ENCODE results near the gene HEXIM2. TPM values are rescaled to one million over a fixed set of nuclear protein-coding genes. Genes with fewer than 3 reads are reported as not detected.

HEXIM2 gene
- total RNA-seq, 1 experiment from 2014 or later: 4.5 TPM

DNA sequence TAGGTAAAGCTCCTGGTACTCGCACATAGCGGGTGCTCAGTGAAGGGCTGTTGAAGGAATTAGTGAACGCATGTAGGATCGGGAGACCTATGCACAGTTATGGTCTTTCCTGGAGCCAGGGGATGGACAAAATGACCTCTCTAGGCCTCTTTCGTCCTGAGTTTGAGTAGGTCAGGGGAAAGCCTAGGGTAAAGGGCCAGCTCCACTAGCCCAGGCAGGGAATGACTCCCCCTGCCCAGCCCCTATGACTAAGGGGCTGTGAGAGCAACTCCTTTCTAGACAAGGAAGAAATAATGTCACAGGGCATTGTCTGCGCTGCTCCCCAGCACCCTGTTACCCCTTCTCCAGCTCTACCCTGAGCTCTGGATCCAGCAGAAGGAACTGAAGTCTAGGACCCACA is 35.4 kb downstream of the HEXIM2 start:
- no TSS peak for BruUV-seq (replicated peaks)
- in situ Hi-C loops (cut with HindIII; ENCODE audit: low pct_unique_long_range_greater_than_20kb, low sequenced_read_pairs) (no loop called here), intact Hi-C loops (cut with micrococcal nuclease; ENCODE audit: unreplicated experiment) (no loop called here)
- Histone ChIP-seq H3K4me3 (ENCODE audit: low read depth in 2 of 2, low read length in 2 of 2) (no peak overlapping the region; a peak in 1 of 4 replicates), H3K27ac (ENCODE audit: low read length) (peak overlapping the region; percentile 88), H3K9me3 (ENCODE audit: control insufficient read depth, insufficient read depth, low read depth, low read length) (no peaks in the 10 kb centered on the region), H3K36me3 (ENCODE audit: control insufficient read depth, insufficient read depth, low read length) (no peaks in the 10 kb centered on the region), H3K27me3 (ENCODE audit: control insufficient read depth, insufficient read depth, low read length) (no peaks in the 10 kb centered on the region), H3K4me1 (ENCODE audit: control insufficient read depth, insufficient read depth, low read length) (peaks cover 18% of the 10 kb centered on the region)
- ATAC-seq (0 out of 2 replicates have a peak, but pooled peaks have one; percentile 2), DNase-seq (ENCODE audit: low read depth, low spot score) (no peak)
- ChIA-PET CTCF (interaction anchor here (0.6 to 3.3 kb wide), 10 partner anchors 21 to 79 kb away, joined by 3 to 58 read pairs (median 4); partner anchors contain the start of genes ACBD4 and HEXIM1), POLR2A (interaction anchor here (0.7 to 2.0 kb wide), 2 partner anchors 21 to 48 kb away, joined by 3 to 11 read pairs; partner anchors contain the start of gene HEXIM1)
- TF ChIP-seq, protein P1, sequence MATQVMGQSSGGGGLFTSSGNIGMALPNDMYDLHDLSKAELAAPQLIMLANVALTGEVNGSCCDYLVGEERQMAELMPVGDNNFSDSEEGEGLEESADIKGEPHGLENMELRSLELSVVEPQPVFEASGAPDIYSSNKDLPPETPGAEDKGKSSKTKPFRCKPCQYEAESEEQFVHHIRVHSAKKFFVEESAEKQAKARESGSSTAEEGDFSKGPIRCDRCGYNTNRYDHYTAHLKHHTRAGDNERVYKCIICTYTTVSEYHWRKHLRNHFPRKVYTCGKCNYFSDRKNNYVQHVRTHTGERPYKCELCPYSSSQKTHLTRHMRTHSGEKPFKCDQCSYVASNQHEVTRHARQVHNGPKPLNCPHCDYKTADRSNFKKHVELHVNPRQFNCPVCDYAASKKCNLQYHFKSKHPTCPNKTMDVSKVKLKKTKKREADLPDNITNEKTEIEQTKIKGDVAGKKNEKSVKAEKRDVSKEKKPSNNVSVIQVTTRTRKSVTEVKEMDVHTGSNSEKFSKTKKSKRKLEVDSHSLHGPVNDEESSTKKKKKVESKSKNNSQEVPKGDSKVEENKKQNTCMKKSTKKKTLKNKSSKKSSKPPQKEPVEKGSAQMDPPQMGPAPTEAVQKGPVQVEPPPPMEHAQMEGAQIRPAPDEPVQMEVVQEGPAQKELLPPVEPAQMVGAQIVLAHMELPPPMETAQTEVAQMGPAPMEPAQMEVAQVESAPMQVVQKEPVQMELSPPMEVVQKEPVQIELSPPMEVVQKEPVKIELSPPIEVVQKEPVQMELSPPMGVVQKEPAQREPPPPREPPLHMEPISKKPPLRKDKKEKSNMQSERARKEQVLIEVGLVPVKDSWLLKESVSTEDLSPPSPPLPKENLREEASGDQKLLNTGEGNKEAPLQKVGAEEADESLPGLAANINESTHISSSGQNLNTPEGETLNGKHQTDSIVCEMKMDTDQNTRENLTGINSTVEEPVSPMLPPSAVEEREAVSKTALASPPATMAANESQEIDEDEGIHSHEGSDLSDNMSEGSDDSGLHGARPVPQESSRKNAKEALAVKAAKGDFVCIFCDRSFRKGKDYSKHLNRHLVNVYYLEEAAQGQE (IDR thresholded peaks at IDR 0.05; ENCODE audit: insufficient read depth in 1 of 2, low read depth in 2 of 2, low read length in 1 of 2): no peak
- no peak for TF ChIP-seq SIN3A (IDR thresholded peaks at IDR 0.05; ENCODE audit: borderline replicate concordance, insufficient read depth, low read depth, low read length)
- TF ChIP-seq POLR2AphosphoS5 (IDR thresholded peaks at IDR 0.05; ENCODE audit: low read depth, low read length): no peak
- TF ChIP-seq, protein P2, sequence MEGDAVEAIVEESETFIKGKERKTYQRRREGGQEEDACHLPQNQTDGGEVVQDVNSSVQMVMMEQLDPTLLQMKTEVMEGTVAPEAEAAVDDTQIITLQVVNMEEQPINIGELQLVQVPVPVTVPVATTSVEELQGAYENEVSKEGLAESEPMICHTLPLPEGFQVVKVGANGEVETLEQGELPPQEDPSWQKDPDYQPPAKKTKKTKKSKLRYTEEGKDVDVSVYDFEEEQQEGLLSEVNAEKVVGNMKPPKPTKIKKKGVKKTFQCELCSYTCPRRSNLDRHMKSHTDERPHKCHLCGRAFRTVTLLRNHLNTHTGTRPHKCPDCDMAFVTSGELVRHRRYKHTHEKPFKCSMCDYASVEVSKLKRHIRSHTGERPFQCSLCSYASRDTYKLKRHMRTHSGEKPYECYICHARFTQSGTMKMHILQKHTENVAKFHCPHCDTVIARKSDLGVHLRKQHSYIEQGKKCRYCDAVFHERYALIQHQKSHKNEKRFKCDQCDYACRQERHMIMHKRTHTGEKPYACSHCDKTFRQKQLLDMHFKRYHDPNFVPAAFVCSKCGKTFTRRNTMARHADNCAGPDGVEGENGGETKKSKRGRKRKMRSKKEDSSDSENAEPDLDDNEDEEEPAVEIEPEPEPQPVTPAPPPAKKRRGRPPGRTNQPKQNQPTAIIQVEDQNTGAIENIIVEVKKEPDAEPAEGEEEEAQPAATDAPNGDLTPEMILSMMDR (IDR thresholded peaks at IDR 0.05): no peak
- TF ChIP-seq TCF7L2 (IDR thresholded peaks at IDR 0.05; ENCODE audit: low read depth, low read length): no peak

DNA sequence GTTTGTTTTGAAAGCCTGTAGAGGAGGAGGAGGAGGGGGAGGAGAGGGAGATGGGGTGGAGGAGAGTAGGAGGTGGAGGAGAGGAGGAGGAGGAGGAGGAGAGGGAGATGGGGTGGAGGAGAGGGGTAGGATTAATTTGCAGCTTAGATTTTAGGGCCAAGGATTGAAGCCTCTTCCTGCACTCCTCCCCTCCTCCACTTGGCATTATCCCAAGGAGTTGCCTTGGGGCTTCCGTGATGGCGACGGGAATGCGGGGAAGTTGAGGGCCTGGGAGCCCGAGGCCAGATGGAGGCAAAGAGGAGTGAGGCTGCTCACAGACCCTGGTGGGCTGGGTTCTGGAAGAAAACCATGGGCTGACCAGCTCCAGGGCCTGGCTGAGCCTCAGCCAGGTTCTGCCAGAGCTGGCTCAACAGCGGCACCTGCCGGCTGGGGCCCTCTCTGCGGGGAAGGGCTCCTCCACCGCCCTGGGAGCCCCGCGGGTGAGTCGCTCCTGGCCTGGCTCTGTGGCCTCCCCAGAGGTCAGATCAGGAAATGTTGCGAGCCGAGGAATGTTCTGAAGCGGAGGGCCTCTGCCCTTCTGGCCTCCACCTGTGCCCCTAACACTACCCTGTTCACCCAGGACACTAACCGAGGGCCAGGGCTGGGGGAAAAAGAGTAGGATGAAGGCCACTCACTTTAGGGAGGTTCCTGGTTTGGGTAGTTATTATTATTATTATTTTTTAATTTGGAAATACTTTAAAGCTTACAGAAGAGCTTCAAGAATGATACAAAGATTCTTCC is 36.1 kb downstream of the HEXIM2 start:
- ChIA-PET POLR2A (interaction anchor here (0.6 to 2.0 kb wide), 3 partner anchors 14 to 49 kb away, joined by 3 to 11 read pairs (median 11); partner anchors contain the start of gene HEXIM1), CTCF (interaction anchor here (0.6 to 3.3 kb wide), 12 partner anchors 9 to 80 kb away, joined by 3 to 58 read pairs (median 3); partner anchors contain the start of genes ACBD4, HEXIM1 and HEXIM2)
- Histone ChIP-seq H3K27me3 (ENCODE audit: control insufficient read depth, insufficient read depth, low read length) (no peaks in the 10 kb centered on the region), H3K36me3 (ENCODE audit: control insufficient read depth, insufficient read depth, low read length) (no peaks in the 10 kb centered on the region), H3K9me3 (ENCODE audit: control insufficient read depth, insufficient read depth, low read depth, low read length) (no peaks in the 10 kb centered on the region), H3K4me1 (ENCODE audit: control insufficient read depth, insufficient read depth, low read length) (peaks cover 18% of the 10 kb centered on the region), H3K4me3 (ENCODE audit: low read depth in 2 of 2, low read length in 2 of 2) (peak overlapping the region in 1 of 2 experiments; percentile 32; a peak in 2 of 4 replicates), H3K27ac (ENCODE audit: low read length) (peak overlapping the region; percentile 88)
- TF ChIP-seq POLR2AphosphoS5 (IDR thresholded peaks at IDR 0.05; ENCODE audit: low read depth, low read length) (peak; percentile 50; the same call in 1 of the 2 replicates), SIN3A (IDR thresholded peaks at IDR 0.05; ENCODE audit: borderline replicate concordance, insufficient read depth, low read depth, low read length) (no peak), TCF7L2 (IDR thresholded peaks at IDR 0.05; ENCODE audit: low read depth, low read length) (no peak)
- TF ChIP-seq, protein P1 (IDR thresholded peaks at IDR 0.05; ENCODE audit: insufficient read depth in 1 of 2, low read depth in 2 of 2, low read length in 1 of 2): 0 out of 4 replicates have a peak, but pooled peaks of 1 of the 2 experiments have one; percentile 26
- TF ChIP-seq, protein P2 (IDR thresholded peaks at IDR 0.05): peak; percentile 97
- peak; percentile 100 for ATAC-seq
- intact Hi-C loops (cut with micrococcal nuclease; ENCODE audit: unreplicated experiment): loop anchor here (1.0 kb wide), 1 partner anchor 62 kb away; the partner anchor contains the start of gene ACBD4
- in situ Hi-C loops (cut with HindIII; ENCODE audit: low pct_unique_long_range_greater_than_20kb, low sequenced_read_pairs): no loop called here
- no TSS peak for BruUV-seq (replicated peaks)
- DNase-seq (ENCODE audit: low read depth, low spot score): peak; percentile 61
